ENCODE data around the gene MBP.

Gene MBP

GRCh38 chr18:77009675-77010074 is 122.9 kb downstream of the MBP start:
- no peak for DNase-seq (ENCODE audit: low spot score)
- no peak for TF ChIP-seq CTCF (IDR thresholded peaks at IDR 0.05; ENCODE audit: extremely low read depth, missing control alignments)

- DNase-seq (ENCODE audit: low spot score), result no peak
- TF ChIP-seq CTCF (IDR thresholded peaks at IDR 0.05; ENCODE audit: extremely low read depth, missing control alignments), result no peak
These were observed 123.8 kb downstream of the MBP start for GRCh38 chr18:77008576-77009315.

GRCh38 chr18:77008006-77008405 is 124.6 kb downstream of the MBP start:
- no peak for DNase-seq (ENCODE audit: low spot score)
- no peak for TF ChIP-seq CTCF (IDR thresholded peaks at IDR 0.05; ENCODE audit: extremely low read depth, missing control alignments)

GRCh38 chr18:77007251-77007650 is 125.3 kb downstream of the MBP start:
- no peak for DNase-seq (ENCODE audit: low spot score)
- TF ChIP-seq CTCF (IDR thresholded peaks at IDR 0.05; ENCODE audit: extremely low read depth, missing control alignments), result no peak

- DNase-seq (ENCODE audit: low spot score), result no peak
- no peak for TF ChIP-seq CTCF (IDR thresholded peaks at IDR 0.05; ENCODE audit: extremely low read depth, missing control alignments)
These were observed 126.0 kb downstream of the MBP start for GRCh38 chr18:77006305-77007175.

GRCh38 chr18:77005651-77006195 is 126.9 kb downstream of the MBP start:
- no peak for DNase-seq (ENCODE audit: low spot score)
- no peak for TF ChIP-seq CTCF (IDR thresholded peaks at IDR 0.05; ENCODE audit: extremely low read depth, missing control alignments)

Data from GM20000 (cell line).